ENCODE results near the gene SIRT3.
"Not testable (repeated sequence)": the region's sequence is repeated elsewhere in the genome, so short reads cannot be mapped to it uniquely, and the experiment has no call there.

The SIRT3 gene

GRCh38 chr11:180242-180641, 55.9 kb downstream of the SIRT3 start:
- not testable (repeated sequence) for H3K27me3 ChIP-seq (replicated peaks; ENCODE audit: insufficient read depth, low read length); H3K36me3 ChIP-seq (replicated peaks; ENCODE audit: insufficient read depth, low read length); H3K9me3 ChIP-seq (replicated peaks; ENCODE audit: insufficient read depth, low read length); H3K9me2 ChIP-seq (replicated peaks; ENCODE audit: insufficient read depth, low read length); H3K4me2 ChIP-seq (ENCODE audit: low read depth, low read length); H3K4me3 ChIP-seq (ENCODE audit: low read length); H2AFZ ChIP-seq (ENCODE audit: low read length); H4K20me1 ChIP-seq (ENCODE audit: insufficient read depth, low read length); H3K9ac ChIP-seq (ENCODE audit: low read length); H3F3A ChIP-seq (ENCODE audit: insufficient read depth, low read length); H3K79me2 ChIP-seq (ENCODE audit: low read length); H3K27ac ChIP-seq (ENCODE audit: low read length); H3K4me1 ChIP-seq (ENCODE audit: low read length); DNase-seq
- TF ChIP-seq CTCF (IDR thresholded peaks at IDR 0.05; ENCODE audit: low read length): peak; percentile 29; the same call in 1 of the 2 replicates
